Mononuclear cell (primary cell): Measurements from ENCODE around the gene HOXB8. TPM values are rescaled to one million over a fixed set of nuclear protein-coding genes. Genes with fewer than 3 reads are reported as not detected.

Experiments
- H3K27me3 ChIP-seq: 2 replicates; pipeline ENCODE4 v1.6.0; 2011; ENCODE audit warnings: low read length, control low read depth; ENCODE audit not compliant: insufficient read depth
- H3K4me1 ChIP-seq: 2 replicates; pipeline ENCODE4 v1.5.1; 2011; ENCODE audit warnings: mild to moderate bottlenecking, low read length, control low read depth; ENCODE audit not compliant: insufficient read depth
- H3K4me3 ChIP-seq: 2 replicates; pipeline ENCODE4 v1.5.1; 2011; ENCODE audit warnings: mild to moderate bottlenecking, low read length, moderate library complexity
- H3K9me3 ChIP-seq: 2 replicates; pipeline ENCODE4 v1.5.1; 2011; ENCODE audit warnings: low read depth, mild to moderate bottlenecking, control low read depth, low read length
- total RNA-seq: library from RNA; depleted of rRNA; stranded (reverse); fragments of >200 nt; gene quantifications from one replicate; pipeline ENCODE4 v1.2.3, GENCODE V29; 2012

HOXB8 gene
- total RNA-seq, 1 donor = 0.10 TPM

DNA sequence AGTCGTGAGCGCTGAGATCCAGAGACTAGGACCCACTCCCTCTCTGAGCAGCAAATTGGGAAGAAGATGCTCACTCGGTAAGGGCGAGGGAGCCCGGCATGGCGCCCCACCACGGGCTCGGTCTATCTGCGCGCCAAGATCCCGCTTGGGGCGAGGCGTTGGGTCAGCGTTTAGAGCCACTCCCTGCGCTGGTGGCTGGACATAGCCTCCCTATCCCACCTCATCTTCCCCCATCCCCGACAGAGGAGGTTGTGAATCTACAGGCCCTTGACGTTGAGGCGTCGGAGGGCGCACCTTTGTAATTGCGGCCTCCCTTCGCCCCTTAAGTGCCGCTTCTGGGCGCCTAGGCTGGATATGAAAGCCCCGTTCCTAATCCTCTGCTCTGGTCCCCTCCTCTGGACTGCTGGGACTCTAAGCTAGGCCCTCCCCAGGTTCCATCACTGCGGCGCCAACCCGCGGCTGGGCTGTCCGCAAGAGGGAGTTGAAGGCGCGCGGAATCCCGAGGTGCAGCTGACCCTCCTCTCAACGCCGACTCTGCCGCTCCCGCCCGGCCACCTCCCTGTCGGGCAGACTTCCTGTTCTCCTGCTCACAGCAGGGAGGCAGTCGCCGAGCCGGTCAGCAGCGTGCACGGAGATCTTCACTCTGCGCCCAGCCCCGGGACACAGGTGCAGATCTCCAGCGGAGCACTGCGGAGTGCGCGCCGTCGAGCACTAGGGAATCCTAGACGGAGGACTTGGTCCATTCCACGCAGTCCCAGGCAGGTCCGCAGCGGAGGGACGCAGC lies 27.2 kb upstream of the HOXB8 start:
- H3K27me3 ChIP-seq = peaks cover 98% of the 10 kb centered on the region
- H3K4me1 ChIP-seq = peaks cover 10% of the 10 kb centered on the region
- no peaks in the 10 kb centered on the region for H3K9me3 ChIP-seq
- H3K4me3 ChIP-seq = no peak overlapping the region

DNA sequence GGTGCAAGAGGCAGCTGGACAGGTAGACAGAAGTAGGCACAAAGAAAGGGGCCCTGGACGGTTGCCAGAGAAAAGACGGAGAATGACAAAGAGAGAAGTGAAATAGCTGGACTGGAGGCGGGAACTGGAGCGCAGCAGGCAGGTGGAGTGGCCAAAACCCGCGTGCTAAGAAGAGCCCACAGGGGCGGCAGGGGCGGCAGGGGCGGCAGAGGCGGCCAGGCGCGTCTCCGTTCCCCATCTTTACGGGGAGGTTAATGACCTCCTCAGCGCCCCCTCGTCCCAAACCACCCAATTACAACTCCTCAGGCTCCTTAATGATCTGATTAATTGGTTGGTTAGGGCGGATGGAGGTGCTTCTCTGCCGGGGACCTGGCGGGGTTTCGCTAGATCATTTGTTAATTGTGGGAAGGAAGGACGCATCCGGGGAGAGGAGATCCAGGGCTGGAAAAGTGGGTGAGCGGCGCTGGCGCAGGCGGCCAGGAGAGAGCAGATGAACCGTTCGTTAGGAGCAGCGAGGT lies 26.5 kb upstream of the HOXB8 start:
- H3K4me1 ChIP-seq = peaks cover 6% of the 10 kb centered on the region
- no peak overlapping the region for H3K4me3 ChIP-seq
- peaks cover 100% of the 10 kb centered on the region for H3K27me3 ChIP-seq
- H3K9me3 ChIP-seq = no peaks in the 10 kb centered on the region

DNA sequence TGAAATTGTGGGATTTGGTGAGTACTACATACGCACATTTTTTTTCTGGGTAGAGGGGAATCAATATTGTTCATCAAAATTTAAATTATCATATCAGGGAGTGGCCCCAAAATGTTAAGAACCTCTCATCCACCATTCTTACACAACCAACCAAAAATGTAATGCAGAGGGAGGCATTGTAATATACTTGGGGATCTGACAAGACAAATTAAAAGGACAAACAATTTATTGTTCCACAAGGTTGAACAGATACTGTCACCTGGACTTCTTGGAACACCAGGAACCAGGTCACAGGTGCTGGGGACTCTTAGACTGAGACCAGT lies 25.7 kb upstream of the HOXB8 start:
- no peaks in the 10 kb centered on the region for H3K9me3 ChIP-seq
- H3K4me1 ChIP-seq = no peaks in the 10 kb centered on the region
- H3K27me3 ChIP-seq = peaks cover 100% of the 10 kb centered on the region
- no peak overlapping the region for H3K4me3 ChIP-seq

DNA sequence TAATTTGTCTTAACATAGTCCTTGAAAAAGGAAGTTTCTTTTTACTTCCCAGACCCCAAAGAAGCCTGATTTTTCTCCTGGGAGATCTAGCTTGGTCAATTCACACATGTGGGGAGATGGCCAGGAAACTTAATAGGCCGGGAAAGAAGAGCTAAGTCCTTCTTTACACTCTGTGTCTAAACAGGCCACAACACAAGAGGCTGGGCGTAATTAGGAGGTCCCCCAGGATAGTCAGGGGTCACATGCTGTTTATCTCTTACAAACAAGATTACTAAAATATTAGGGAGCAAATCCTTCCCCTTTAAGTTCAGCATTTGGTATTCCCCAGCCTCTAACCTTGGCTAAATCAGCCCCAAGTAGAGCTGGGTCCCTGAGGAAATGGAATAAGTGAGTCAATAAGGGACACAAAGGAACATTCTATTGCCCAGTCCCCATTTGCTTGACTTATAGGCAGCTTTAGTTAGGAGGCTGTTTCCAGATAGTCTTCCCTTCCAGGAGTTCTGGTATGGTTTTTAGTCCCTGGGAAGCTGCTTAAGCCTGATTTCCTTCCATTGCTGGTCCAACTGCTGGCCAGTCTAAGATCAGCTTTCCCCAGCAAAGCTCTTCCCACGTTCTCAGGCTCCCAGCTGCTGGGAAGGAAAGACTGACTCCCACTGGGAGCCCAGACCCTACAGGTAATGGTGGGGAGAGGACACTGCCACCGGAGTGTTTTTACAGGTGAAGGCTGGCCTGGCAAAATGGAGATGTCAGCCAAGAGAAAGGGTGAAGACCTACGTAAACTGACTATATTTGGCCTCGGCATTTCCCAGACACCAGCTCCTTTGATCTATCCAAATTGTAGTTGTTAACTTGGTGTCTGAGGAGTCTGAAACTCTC lies 25.1 kb upstream of the HOXB8 start:
- H3K4me1 ChIP-seq = no peaks in the 10 kb centered on the region
- no peaks in the 10 kb centered on the region for H3K9me3 ChIP-seq
- H3K4me3 ChIP-seq = no peak overlapping the region
- peaks cover 100% of the 10 kb centered on the region for H3K27me3 ChIP-seq

DNA sequence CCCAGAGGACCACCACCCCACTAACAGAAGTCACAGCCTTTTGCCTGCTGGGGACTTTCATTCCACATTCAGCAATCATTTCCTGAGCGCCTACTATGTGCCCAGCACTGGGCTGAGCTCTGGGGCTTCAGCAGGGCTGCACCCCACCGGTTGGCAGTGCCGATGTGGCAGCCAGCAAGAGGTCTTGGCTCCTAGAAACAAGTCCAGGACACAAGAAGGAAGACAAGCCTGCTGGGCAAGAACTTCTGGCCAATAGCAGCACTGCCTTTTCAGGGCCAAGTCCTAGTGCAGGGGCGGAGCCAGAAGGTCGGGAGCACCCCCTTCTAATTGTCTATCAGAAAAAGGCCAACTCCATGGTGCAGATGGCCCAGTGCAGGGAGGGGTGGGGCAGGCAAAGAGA lies 24.0 kb upstream of the HOXB8 start:
- Histone ChIP-seq H3K9me3 (no peaks in the 10 kb centered on the region), H3K4me3 (no peak overlapping the region), H3K4me1 (no peaks in the 10 kb centered on the region), H3K27me3 (peaks cover 100% of the 10 kb centered on the region)

DNA sequence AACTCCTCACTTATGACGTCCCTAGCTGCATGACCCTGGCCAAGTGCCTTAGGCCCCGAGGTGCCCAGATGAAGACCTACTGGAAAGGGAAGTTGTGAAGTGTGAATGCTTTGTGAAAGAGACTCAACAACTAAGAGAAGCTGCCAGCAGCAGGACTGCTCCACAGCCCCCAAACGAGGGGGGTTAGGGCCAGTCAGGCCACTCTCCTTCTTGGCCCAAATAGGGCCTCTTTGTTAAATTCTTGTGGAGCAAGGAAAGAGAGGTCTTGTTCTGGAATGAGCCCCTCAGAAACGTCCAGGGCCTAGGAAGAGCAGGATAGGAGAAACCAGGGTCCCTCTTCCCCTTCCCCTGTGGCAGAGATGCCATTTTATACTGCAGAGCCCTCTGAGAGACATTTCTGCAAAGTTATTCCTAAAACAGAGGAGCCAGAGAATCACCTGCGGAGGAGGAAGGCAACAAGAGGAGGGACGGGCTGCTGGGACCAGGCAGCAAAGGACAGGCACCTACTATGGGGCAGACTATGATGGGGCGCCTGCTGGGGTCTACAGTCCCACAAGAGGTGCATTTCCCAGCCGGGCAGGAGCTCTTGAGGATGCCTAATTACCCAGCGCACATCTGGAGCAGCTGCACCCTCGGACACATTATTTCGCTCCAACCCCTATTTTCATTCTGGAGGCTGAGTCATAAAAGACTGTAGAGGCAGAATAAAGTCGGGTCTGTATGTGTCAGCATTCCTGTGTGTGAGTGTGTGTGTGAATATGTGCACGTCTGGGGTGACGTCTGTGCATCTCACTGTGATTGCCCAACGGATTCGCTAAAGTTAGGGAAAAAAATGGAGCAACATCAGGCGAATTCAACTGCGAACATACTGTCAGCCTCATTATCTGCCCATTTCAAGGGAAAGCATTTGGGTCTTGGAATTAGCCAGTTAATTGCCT lies 22.5 kb upstream of the HOXB8 start:
- Histone ChIP-seq H3K4me3 (no peak overlapping the region), H3K4me1 (no peaks in the 10 kb centered on the region), H3K27me3 (peaks cover 100% of the 10 kb centered on the region), H3K9me3 (no peaks in the 10 kb centered on the region)

DNA sequence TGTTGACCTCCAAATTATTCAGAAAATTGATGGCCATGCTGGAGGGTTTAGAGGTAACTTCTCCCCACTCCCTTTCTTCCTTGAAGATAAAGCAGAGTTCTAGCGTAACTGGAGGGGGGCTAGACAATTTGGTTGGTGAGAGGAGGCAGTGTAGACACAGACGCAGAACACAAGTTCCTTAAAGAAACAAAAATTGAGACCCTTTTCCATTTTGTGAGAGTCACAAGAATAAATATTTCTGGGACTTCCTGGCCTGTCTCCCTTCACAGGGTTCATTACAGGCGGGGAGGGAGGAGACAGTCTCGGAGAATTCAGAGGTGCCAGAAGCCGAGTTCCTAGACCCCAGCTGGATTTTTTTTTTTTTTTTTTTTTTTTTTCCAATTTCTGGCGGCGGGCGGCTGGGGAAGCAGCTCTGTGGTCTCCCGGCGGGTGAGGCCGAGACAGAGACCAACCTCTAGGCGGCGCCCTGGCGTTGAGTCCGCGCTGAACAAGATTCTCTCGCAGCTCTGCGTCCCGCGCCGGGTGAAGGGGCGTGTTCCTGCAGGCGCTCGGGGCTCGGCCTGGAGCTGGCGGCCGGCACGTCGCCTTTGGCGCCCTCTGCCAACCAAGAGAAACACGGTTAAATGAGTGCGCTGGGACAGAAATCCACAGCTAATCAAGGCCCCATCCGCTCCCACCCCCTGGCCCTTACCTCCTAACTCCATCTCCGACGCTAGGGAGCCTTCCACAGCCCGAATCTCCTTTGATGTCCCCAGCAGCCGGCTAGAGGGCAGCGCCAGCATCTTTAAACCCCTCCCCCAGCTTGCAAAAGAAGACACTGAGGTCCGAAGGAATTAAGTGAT lies 21.3 kb upstream of the HOXB8 start:
- no peak overlapping the region for H3K4me3 ChIP-seq

DNA sequence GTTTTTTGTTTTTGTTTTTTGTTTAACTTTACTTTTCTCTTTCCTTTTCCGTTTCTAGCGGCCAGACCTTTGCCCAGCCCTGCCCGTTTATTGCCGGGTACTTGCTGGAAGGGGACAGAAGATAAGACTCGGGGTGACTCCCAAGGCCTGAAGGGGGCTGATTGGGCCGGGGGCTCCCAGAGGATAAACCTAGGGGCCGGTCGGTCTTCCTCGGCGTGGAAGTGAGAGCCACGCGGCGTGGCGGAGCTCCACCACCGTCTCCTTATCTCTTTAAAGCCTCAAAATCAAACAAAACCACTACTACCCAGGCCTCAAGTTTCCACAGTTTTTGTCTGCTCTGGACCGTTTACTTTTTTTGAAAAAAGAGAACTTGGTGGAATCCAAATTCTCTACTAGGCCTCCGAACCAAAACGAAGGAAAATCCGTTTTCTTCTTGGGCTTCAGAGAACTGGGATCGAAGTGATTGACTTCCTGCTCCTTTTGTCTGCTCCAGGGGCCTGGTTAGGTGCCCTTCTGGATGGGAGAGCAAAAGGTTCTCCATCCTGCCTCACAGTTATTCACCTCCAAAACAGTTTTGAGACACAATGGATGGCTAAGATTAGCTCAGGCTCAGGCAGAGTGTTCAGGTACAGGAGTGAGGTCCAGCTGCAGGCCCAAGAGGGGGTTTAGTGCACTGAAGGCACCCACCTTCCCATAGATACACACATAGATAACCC lies 19.6 kb upstream of the HOXB8 start:
- Histone ChIP-seq H3K27me3 (peaks cover 99% of the 10 kb centered on the region), H3K9me3 (no peaks in the 10 kb centered on the region), H3K4me1 (no peaks in the 10 kb centered on the region), H3K4me3 (no peak overlapping the region)

More for the DNA sequence above, 21.3 kb upstream of the HOXB8 start:
- Histone ChIP-seq H3K27me3 (peaks cover 100% of the 10 kb centered on the region), H3K4me1 (no peaks in the 10 kb centered on the region), H3K9me3 (no peaks in the 10 kb centered on the region)

DNA sequence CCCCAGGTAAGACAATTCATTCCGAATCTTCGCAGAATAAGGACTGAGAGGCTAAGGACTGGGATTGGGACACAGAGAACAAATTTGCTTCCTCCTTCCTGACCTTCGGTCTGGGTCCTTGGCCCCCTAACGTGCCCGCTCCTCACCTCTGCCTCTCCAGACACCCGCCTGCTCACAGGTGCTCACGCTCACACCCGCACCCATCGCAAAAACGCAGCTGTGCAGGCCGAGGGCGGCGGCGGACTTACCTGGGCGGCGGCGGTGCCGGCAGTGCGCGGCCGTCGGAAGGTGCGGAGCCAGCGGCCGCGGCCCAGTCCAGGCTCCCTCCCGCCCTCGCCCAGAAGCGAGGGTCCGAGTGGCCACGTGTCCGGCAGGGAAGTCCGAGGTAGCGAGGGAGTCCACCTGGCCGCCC lies 18.2 kb upstream of the HOXB8 start:
- Histone ChIP-seq H3K9me3 (no peaks in the 10 kb centered on the region), H3K27me3 (peaks cover 98% of the 10 kb centered on the region), H3K4me1 (no peaks in the 10 kb centered on the region), H3K4me3 (no peak overlapping the region)

DNA sequence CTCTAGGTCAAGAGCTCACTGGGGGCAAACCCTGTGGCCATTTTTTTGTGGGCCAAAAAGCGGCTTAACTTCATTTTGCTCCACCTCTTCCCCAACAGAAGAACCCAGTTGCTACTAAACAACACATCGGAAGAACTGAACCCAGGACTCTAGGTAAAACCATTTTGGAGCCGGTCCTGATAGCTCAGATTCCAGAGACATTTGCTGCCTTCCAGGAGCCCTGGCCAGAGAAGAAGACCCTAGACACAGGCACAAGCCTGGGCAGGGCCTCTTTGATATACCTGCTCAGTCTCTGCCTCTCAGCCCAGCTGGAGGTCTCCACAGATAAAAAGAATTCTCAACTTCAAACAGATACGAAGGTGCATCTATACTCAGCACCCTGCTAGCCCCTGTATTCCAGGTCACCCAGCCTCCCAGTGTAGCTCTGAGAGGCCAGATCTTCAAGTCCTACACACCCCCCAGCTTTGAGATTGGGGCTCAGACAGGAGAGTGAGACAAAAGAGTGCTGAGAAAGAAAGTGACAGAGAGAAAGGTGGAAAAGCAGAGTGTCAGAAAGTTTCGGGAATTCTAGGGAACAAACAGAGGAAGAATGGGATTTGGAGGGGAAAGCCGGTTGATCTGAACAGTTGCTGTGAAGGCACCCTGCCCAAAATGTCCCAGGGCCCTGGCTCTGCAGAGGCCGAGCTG lies 17.6 kb upstream of the HOXB8 start:
- Histone ChIP-seq H3K9me3 (no peaks in the 10 kb centered on the region), H3K4me3 (no peak overlapping the region), H3K4me1 (no peaks in the 10 kb centered on the region), H3K27me3 (peaks cover 98% of the 10 kb centered on the region)

DNA sequence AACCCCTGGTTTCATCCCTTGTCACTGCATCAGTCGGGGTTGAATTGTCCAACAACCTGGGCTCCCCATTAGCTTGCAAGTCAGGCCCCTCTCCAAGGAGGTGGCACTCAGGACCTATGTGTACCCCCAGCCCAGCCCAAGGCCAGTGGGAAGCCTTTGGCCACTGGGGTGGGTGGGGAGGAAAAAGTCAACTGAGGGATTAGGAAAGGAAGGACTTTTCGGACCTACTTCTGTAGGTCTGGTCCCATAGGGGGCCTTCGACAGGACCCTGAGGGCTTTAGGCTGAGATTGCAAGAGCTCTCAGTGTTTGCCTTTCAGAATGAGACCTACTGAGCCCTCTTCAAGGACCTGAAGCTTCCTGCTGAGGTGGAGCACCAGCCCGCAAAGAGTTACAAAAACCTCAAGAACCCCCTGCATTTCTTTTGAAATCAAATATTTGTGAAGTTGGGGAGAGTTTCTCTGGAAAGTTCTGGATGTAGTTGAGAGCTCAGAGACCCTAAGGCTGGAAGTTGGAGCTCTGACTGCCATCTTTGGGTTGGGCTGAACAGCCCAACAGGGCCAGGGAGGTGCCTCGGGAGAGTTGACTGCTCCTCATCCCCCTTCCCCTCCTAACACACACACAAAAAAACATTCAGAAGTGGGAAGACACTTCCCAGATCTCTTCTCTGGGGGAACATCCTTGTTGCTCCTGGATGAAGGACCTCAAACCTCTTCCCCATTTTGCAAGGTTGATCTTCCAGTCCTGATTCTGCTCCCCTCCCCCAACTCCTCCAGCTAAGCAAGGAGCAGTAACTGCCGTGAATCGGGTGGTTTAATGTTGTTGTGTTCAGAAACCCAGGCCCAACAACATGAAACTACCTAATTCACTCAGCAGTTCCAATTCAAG lies 16.8 kb upstream of the HOXB8 start:
- Histone ChIP-seq H3K27me3 (peaks cover 98% of the 10 kb centered on the region), H3K9me3 (no peaks in the 10 kb centered on the region), H3K4me1 (peaks cover 3% of the 10 kb centered on the region), H3K4me3 (no peak overlapping the region)

DNA sequence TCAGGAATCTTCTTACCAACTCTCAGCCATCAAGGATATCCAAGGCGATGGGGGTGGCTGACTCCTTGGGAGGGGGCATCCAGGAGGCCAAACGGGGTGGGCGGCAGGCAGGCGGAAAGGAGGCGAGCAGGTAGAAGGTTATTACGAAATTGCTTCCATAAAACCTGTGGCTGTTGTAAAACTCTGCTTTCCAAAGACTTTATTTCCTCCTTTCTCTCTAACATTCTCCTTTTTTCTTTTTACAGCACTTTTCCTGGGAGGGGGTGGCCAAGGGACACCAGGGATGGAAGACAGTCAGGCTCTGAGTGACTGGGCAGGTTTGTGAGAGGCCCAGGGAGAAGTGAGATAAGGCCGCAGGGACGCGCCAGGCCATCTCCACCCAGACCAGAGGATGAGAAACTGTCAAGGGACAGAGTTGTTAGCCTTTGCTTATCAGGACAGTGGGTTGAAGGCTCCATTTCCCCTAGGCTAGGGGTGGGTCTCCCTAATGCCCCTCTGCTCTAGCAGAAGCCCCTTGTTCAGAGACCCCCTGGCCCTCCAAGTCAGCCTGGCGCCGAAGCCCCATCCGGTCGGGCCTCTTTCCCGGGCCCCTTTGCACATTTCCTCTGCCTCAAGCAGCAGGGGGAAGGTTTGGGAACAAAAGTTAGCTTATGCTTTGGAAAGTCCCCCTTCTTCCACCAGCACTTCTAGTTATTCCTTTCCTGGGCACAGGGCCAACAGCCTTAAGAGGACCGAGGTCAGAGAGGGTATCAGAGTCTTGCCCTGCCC lies 16.0 kb upstream of the HOXB8 start:
- H3K4me1 ChIP-seq = peaks cover 6% of the 10 kb centered on the region
- peaks cover 94% of the 10 kb centered on the region for H3K27me3 ChIP-seq
- no peaks in the 10 kb centered on the region for H3K9me3 ChIP-seq
- no peak overlapping the region for H3K4me3 ChIP-seq
